ENCODE measurements around the gene ARHGEF17.

The ARHGEF17 gene

GRCh38 chr11:73314117-73314961, 6.3 kb downstream of the ARHGEF17 start:
- no peak for DNase-seq (ENCODE audit: low read depth)

- no peak for DNase-seq (ENCODE audit: low read depth)
Observed at GRCh38 chr11:73315293-73316020, 7.4 kb downstream of the ARHGEF17 start.

- no peak for DNase-seq (ENCODE audit: low read depth)
Observed at GRCh38 chr11:73316422-73316821, 8.3 kb downstream of the ARHGEF17 start.

DNA sequence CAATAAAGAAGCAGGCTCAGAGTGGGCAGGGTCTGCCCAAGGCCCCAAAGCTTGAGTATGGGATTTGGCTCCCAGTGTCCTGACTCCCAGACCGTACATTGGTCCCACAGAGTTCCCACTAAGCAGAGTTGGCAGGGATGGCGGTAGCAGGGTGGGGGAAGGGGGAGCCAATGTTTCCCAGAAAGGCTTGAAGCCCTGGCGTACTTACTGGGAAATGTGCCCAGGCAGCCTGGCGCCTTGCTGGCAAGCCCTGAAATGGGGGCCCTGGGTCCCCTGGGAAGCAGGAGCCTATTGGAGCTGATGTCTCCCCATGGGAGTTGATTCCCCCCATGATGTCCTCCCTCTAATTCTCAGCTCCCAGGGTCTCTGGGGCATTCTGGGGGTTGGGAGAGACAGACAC, 9.3 kb downstream of the ARHGEF17 start:
- DNase-seq (ENCODE audit: low read depth): no peak

DNA sequence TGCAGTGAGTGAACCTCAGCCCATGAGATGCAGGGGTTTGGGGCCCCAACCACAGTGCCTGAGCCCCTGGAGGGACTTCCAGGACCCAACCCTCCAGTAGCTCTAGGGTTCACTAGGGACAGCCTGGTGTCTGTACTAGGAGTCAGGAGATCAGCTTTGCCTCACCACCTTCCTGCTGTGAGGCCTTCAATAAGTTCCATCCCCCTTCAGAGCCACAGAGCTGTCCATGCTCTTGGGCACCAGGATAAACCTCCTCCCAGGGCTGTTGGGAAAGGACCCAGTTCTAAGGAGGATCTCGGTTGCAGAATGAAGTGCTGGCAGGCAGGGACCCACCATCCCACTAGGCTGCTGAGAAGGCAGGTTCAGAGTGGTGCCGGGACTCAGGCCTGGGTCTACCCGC, 9.7 kb downstream of the ARHGEF17 start:
- DNase-seq (ENCODE audit: low read depth): no peak

DNA sequence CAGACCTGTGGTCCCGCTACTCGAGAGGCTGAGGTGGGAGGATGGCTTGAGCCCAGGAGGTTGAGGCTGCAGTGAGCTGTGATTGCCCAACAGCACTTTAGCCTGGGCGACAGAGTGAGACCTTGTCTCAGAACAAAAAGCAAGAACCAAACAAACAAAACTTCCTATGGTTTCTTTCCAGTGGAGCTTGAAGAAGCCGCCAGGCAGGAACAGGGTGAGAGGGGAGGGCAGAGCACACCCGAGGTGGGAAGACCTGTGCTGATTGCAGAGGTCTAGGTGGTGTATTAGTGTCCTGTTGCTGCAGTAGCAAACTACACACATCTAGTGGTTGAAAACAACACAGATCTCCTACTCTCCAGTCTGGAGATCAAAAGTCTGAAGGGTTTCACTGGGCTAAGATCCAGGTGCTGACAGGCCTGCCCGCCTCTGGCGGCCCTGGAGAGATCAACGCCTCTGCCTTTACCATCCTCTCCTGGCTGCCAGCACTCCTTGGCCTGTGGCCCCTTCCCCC, 10.5 kb downstream of the ARHGEF17 start:
- no peak for DNase-seq (ENCODE audit: low read depth)

DNA sequence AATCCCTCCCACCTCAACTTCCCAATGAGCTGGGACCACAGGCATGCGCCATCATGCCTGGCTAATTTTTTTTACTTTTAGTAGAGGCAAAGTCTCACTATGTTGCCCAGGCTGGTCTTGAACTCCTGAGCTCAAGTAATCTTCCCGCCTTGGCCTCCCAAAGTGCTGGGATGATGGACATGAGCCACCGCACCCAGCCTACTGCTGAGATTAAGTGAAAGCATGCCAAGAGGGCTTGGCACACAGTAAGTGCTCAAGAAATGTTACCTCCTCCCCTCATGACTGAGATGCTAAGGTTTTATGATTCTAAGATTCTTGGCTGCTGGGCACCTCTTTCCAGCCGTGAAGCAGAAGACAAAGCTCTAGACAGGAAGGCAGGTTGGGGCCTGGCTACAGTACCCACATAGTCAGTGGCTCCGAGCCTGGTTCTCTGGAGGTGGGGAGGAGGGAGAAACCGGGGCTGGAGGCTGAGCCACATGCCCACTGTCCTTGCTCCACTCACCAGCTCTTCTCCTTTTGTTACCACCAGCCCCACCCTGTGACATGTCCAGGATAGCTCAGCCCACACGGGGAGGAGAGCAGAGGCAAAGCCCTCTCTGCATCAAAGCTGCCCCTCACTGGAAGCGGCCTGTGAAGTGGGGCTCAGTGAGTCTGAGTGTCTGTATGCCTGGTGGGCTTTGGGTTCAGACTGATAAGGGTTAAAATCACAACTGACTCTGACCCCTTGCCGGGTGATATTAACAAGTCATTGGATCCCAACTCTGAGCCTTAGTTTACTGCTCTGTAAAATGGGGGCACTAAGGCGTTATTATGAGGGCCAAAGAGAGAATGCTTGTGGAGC, 12.9 kb downstream of the ARHGEF17 start:
- DNase-seq (ENCODE audit: low read depth): no peak

GRCh38 chr11:73321604-73322381, 13.7 kb downstream of the ARHGEF17 start:
- no peak for DNase-seq (ENCODE audit: low read depth)

- DNase-seq (ENCODE audit: low read depth): no peak
Observed at GRCh38 chr11:73322382-73323306, 14.6 kb downstream of the ARHGEF17 start.

DNA sequence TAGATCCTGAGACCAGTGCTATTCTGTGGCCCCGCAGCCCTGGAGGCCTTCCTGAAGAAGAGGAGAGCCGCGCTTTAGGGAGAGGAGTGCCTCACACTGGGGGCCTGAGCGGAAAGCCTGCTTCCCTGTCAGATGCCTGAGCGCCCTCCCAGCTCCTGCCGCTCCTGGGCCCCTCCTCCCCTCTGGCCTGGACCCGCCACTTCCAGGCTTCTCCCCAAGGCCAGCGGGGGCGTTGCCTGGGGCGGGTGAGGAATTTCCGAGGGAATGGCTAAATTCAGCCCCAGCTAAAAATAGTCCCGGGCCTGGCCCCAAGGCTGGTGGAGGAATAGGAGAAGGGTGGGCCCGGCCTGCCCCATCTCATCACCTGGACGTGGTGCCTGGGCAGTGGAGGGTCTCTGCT, 15.4 kb downstream of the ARHGEF17 start:
- DNase-seq (ENCODE audit: low read depth): no peak

DNA sequence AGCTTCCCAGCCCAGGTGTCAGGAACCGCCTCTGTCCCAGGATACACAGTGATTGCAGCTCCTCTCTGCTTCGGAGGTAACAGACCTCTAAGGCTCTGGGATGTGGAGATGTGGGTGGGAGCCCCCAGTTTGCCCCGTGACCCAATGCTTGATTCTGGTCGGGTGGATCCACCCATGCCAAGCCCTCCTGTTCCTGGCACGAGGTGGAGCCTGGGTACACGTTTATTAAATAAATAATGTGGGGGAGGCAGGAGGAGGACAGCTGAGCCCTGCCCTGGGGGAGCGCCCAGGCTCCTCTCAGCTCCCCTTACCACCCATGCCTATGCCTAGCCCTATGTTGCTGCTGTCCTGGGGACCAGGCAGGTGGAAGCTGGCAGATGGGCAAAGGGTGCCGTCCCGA, 16.0 kb downstream of the ARHGEF17 start:
- DNase-seq (ENCODE audit: low read depth): no peak

- DNase-seq (ENCODE audit: low read depth): no peak
Observed at GRCh38 chr11:73324665-73325035, 16.6 kb downstream of the ARHGEF17 start.

GRCh38 chr11:73325036-73325981, 17.2 kb downstream of the ARHGEF17 start:
- no peak for DNase-seq (ENCODE audit: low read depth)

GRCh38 chr11:73326929-73327811, 19.1 kb downstream of the ARHGEF17 start:
- no peak for DNase-seq (ENCODE audit: low read depth)

DNA sequence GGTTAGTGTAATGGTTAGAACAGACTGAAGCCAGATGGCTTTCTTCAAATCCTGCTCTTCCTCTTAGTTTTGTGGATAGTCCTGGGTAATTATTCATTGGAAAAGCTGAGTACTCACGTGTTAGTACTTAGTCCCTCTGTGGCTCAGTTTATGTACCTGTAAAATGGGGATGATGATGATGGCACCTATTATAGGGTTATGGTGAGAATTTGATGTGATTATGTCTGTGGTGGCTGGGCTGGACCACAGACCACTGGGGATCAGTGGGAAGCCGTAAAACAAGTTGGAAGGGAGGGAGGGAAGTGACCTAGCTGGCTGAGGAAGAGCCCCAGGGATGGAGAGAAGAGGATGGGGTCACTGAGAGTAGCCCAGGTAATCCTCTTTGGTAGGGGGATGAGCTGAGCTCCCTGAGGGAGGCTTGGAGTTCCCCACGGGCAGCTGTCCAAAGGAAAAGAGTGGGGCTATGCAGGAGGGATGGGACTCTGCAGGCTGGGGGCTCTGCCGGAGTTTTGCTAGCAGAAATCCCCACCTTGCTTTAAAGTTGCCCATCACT, 19.8 kb downstream of the ARHGEF17 start:
- DNase-seq (ENCODE audit: low read depth): no peak

GRCh38 chr11:73330569-73331093, 22.6 kb downstream of the ARHGEF17 start:
- no peak for DNase-seq (ENCODE audit: low read depth)

GRCh38 chr11:73331138-73331916, 23.3 kb downstream of the ARHGEF17 start:
- DNase-seq (ENCODE audit: low read depth): no peak
